ENCODE measurements around the gene ABCC1. TPM values are rescaled to one million over a fixed set of nuclear protein-coding genes. Genes with fewer than 3 reads are reported as not detected.

Gene ABCC1
- total RNA-seq, 6 donors from 2014 or later, result 35.4 to 106 (median 44.8) TPM

DNA sequence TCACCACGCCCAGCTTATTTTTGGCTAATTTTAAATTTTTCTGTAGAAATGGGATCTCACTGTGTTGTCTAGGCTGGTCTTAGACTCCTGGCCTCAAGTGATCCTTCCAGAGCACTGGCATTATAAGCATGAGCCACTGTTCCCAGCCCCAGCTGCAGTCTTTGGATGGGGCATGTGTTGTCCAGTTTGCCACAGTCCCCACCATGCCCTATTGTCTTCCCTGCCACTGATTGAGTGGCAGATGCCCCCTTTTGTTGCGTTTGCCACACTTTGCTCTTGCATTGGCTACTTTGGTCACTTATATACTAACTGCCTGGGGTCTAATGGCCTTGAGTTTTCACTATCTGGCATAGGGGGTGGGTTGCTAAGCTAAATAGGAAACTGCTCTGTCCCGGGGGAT is 60.8 kb downstream of the ABCC1 start:
- no peak for DNase-seq
- TF ChIP-seq EP300 (IDR thresholded peaks at IDR 0.05) (no peak), POLR2AphosphoS5 (IDR thresholded peaks at IDR 0.05) (no peak), POLR2A (IDR thresholded peaks at IDR 0.05) (no peak)
- TF ChIP-seq, protein P1, sequence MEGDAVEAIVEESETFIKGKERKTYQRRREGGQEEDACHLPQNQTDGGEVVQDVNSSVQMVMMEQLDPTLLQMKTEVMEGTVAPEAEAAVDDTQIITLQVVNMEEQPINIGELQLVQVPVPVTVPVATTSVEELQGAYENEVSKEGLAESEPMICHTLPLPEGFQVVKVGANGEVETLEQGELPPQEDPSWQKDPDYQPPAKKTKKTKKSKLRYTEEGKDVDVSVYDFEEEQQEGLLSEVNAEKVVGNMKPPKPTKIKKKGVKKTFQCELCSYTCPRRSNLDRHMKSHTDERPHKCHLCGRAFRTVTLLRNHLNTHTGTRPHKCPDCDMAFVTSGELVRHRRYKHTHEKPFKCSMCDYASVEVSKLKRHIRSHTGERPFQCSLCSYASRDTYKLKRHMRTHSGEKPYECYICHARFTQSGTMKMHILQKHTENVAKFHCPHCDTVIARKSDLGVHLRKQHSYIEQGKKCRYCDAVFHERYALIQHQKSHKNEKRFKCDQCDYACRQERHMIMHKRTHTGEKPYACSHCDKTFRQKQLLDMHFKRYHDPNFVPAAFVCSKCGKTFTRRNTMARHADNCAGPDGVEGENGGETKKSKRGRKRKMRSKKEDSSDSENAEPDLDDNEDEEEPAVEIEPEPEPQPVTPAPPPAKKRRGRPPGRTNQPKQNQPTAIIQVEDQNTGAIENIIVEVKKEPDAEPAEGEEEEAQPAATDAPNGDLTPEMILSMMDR (IDR thresholded peaks at IDR 0.05), result no peak
- H3K4me1 ChIP-seq, result peaks cover 2 to 16% (median 5%) of the 10 kb centered on the region in 4 donors
- H3K27ac ChIP-seq, result no peak overlapping the region
- peaks cover 3 to 38% (median 14%) of the 10 kb centered on the region in 4 donors for H3K36me3 ChIP-seq
- H3K27me3 ChIP-seq, result no peaks in the 10 kb centered on the region
- H3K4me3 ChIP-seq, result no peak overlapping the region
- whole genome bisulfite sequencing, 2 donors, result 82 to 88% methylated on average over 3 of the region's 3 CpGs
- ATAC-seq (ENCODE audit: low FRiP score in 2 of 2), result no peak
- H3K9me3 ChIP-seq, result no peaks in the 10 kb centered on the region

DNA sequence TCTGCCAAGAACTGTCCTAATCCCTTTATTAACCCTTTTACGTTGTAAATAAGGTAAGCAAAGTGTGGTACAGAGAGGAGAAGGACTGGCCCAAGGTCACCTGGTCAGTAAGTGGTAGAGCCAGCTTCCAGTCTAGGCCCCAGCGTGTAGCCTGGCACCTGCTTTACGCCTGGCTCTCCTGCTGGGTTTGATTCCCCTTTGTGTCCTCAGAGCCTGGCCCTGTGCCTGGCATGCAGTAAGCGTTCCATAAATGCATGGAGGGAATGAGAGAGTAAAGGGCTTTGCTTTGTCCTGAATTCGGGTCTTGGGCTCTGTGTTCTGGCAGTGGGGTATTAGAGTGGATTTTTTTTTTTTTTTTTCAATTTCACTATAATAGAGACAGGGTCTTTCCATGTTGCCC is 62.7 kb downstream of the ABCC1 start:
- 97 to 99% methylated on average over 5 of the region's 5 CpGs for WGBS, 2 donors
- Histone ChIP-seq H3K36me3 (peaks cover 3 to 57% (median 24%) of the 10 kb centered on the region in 4 donors), H3K4me1 (peaks cover 5 to 18% (median 6%) of the 10 kb centered on the region in 4 donors), H3K27ac (no peak overlapping the region), H3K4me3 (no peak overlapping the region), H3K27me3 (no peaks in the 10 kb centered on the region), H3K9me3 (no peaks in the 10 kb centered on the region)
- DNase-seq (no peak), ATAC-seq (ENCODE audit: low FRiP score in 2 of 2) (no peak)
- TF ChIP-seq POLR2AphosphoS5 (IDR thresholded peaks at IDR 0.05), result no peak
- no peak for TF ChIP-seq POLR2A (IDR thresholded peaks at IDR 0.05)
- TF ChIP-seq EP300 (IDR thresholded peaks at IDR 0.05), result no peak
- TF ChIP-seq, protein P1 (IDR thresholded peaks at IDR 0.05), result no peak

DNA sequence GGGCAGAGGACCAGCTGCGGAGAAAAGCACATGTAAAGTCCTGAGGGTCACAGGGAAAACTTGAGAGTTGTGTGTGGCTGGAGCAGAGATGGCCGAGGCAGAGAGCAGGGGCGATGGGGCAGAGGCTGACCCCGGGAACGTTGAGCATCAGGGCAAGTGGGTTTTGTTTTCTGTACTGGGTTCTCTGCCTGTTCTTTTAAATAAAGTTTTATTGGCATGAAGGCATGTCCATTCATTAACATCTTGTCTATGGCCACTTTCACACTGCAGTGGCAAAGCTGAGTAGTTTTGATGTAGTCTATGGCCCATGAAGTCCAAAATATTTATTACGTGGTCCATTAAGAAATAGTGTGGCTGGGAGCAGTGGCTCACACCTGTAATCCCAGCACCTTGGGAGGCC is 64.4 kb downstream of the ABCC1 start:
- DNase-seq (no peak), ATAC-seq (ENCODE audit: low FRiP score in 2 of 2) (no peak)
- Histone ChIP-seq H3K4me1 (peaks cover 5 to 11% (median 6%) of the 10 kb centered on the region in 4 donors), H3K36me3 (peaks cover 3 to 72% (median 26%) of the 10 kb centered on the region in 4 donors), H3K4me3 (no peak overlapping the region), H3K9me3 (no peaks in the 10 kb centered on the region), H3K27me3 (no peaks in the 10 kb centered on the region), H3K27ac (peak overlapping the region in 1 of 4 donors; percentile 35)
- TF ChIP-seq, protein P1 (IDR thresholded peaks at IDR 0.05), result no peak
- no peak for TF ChIP-seq EP300 (IDR thresholded peaks at IDR 0.05)
- no peak for TF ChIP-seq POLR2A (IDR thresholded peaks at IDR 0.05)
- TF ChIP-seq POLR2AphosphoS5 (IDR thresholded peaks at IDR 0.05), result no peak
- 94 to 98% methylated on average over 6 of the region's 6 CpGs for WGBS, 2 donors

DNA sequence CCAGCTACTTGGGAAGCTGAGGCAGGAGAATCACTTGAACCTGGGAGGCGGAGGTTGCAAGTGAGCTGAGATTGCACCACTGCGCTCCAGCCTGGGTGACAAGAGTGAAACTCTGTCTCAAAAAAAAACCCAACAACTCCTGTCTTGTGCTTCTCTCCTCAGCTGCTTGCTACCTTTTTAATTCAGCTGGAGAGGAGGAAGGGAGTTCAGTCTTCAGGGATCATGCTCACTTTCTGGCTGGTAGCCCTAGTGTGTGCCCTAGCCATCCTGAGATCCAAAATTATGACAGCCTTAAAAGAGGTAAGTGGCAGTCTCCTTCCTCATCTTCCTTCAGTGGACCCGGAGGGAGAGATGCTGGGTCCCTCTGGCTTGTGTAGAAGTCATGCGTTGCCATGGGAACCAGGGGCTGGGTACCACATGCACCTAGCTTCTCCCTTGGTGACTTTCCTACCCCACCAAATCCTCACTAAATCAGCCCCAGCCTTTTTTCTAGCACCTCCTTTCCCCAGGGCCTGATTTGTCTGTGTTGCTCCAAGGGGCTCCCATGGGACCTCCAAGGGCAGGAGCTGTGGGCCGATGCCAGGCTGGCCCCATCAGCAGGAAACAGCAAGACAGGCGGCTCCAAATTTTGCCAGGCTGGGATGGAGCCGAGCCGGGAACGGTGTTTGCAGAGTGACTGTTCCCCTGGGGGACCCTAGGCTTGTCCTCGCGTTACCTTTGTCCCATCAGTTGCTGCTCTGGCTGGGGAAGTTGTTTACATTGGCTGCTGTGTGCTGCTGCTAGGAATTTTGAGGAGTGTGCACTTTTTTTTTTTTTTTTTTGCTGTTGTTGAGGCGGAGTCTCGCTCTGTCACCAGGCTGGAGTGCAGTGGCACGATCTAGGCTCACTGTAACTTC is 65.2 kb downstream of the ABCC1 start:
- Histone ChIP-seq H3K27me3 (no peaks in the 10 kb centered on the region), H3K27ac (peak overlapping the region in 2 of 4 donors; percentile 18 to 35), H3K4me3 (no peak overlapping the region), H3K4me1 (peaks cover 5 to 11% (median 6%) of the 10 kb centered on the region in 4 donors), H3K36me3 (peaks cover 5 to 73% (median 25%) of the 10 kb centered on the region in 4 donors), H3K9me3 (no peaks in the 10 kb centered on the region)
- ATAC-seq (ENCODE audit: low FRiP score in 2 of 2), result peak; percentile 61 to 69
- TF ChIP-seq POLR2A (IDR thresholded peaks at IDR 0.05), result no peak
- TF ChIP-seq POLR2AphosphoS5 (IDR thresholded peaks at IDR 0.05), result peak; percentile 23 to 34
- TF ChIP-seq EP300 (IDR thresholded peaks at IDR 0.05), result no peak
- WGBS, 2 donors, result 48 to 59% methylated on average over 13 to 14 of the region's 14 CpGs
- DNase-seq, result peak; percentile 39 to 40

DNA sequence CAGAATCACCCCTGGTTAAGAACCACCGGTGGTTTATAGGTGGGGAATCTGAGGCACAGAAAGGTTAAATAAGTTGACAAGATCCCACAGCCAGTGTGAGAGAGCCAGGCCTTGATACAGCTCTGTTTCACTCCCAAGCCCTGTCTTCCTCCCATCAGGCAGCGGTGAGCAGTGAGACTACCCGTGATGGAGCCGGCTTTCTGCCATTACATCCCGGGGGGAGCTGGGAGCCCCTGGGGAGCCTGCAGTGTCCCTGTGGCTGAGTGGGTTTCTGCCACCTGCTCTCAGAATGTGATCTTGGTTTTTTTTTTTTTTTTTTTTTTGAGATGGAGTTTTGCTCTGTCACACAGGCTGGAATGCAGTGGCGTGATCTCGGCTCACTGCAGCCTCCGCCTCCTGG is 66.4 kb downstream of the ABCC1 start:
- peak overlapping the region in 1 of 4 donors; percentile 21 for H3K27ac ChIP-seq
- TF ChIP-seq, protein P1 (IDR thresholded peaks at IDR 0.05), result no peak
- TF ChIP-seq POLR2AphosphoS5 (IDR thresholded peaks at IDR 0.05), result no peak
- TF ChIP-seq POLR2A (IDR thresholded peaks at IDR 0.05), result no peak
- TF ChIP-seq EP300 (IDR thresholded peaks at IDR 0.05), result no peak
- no peak overlapping the region for H3K4me3 ChIP-seq
- DNase-seq (no peak), ATAC-seq (ENCODE audit: low FRiP score in 2 of 2) (no peak)
- H3K27me3 ChIP-seq, result no peaks in the 10 kb centered on the region
- no peaks in the 10 kb centered on the region for H3K9me3 ChIP-seq
- 90 to 91% methylated on average over 7 to 8 of the region's 8 CpGs for WGBS, 2 donors
- peaks cover 5 to 11% (median 6%) of the 10 kb centered on the region in 4 donors for H3K4me1 ChIP-seq
- H3K36me3 ChIP-seq, result peaks cover 2 to 74% (median 21%) of the 10 kb centered on the region in 4 donors
